K562 (cell line): ENCODE measurements around the gene IGIP. TPM values are rescaled to one million over a fixed set of nuclear protein-coding genes. Genes with fewer than 3 reads are reported as not detected.
A peak's percentile ranks its signal among the peaks of the same experiment; 100 is the strongest.

Source experiments
- BCLAF1 ChIP-seq, 2 experiments: fragments of 450-650 bp in 1 of 2; IDR thresholded peaks; 2 replicates each; pipeline ENCODE4 v1.6.1; 2011 to 2017; ENCODE audit warnings: low read depth in 2 of 2, antibody characterized with exemption in 1 of 2, borderline replicate concordance in 1 of 2, low read length in 1 of 2, mild to moderate bottlenecking in 1 of 2, mixed read lengths in 1 of 2; ENCODE audit not compliant: control insufficient read depth in 1 of 2
- CREB1 ChIP-seq, 2 experiments: sonication (generic) in 1 of 2; formaldehyde crosslinking in 1 of 2; IDR thresholded peaks; 2 replicates each; pipeline versions ENCODE4 v1.6.1 to v1.8.0; 2012 to 2022; ENCODE audit warnings: inconsistent platforms in 1 of 2, mild to moderate bottlenecking in 1 of 2, missing genetic modification reagents in 1 of 2, moderate library complexity in 1 of 2
- FOXK2 ChIP-seq, 2 experiments: fragments of 450-650 bp; IDR thresholded peaks in 1 of 2; conservative IDR thresholded peaks in 1 of 2; 2 replicates each; pipeline ENCODE4 v1.6.1; 2016; ENCODE audit warnings: low read depth in 2 of 2, mild to moderate bottlenecking in 1 of 2
- GABPB2 ChIP-seq: fragments of 250-450 bp; sonication (Bioruptor Pico); conservative IDR thresholded peaks from 2 replicates; pipeline ENCODE4 v1.5.1; 2021; ENCODE audit warnings: mild to moderate bottlenecking
- HNRNPUL1 ChIP-seq: fragments of 200-400 bp; formaldehyde crosslinking; IDR thresholded peaks from 2 replicates; pipeline ENCODE4 v1.6.1; 2017; ENCODE audit warnings: low read length
- RNF2 ChIP-seq: sonication (generic); IDR thresholded peaks from 2 replicates; pipeline ENCODE4 v1.6.1; 2016
- SAFB2 ChIP-seq: fragments of 200-400 bp; formaldehyde crosslinking; IDR thresholded peaks from 2 replicates; pipeline ENCODE4 v1.6.1; 2018; ENCODE audit warnings: borderline replicate concordance, low read length, low read depth, moderate library complexity; ENCODE audit not compliant: severe bottlenecking
- TCF3 ChIP-seq: sonication (generic); formaldehyde crosslinking; IDR thresholded peaks from 2 replicates; pipeline ENCODE4 v1.4.0; 2020; ENCODE audit warnings: mild to moderate bottlenecking, missing genetic modification reagents
- TSHZ1 ChIP-seq: fragments of 250-450 bp; sonication (Bioruptor Pico); IDR thresholded peaks from 2 replicates; pipeline ENCODE4 v1.4.0; 2020; ENCODE audit warnings: mild to moderate bottlenecking, moderate library complexity
- ZKSCAN1 ChIP-seq: fragments of 150-350 bp; IDR thresholded peaks from 2 replicates; pipeline ENCODE4 v1.6.1; 2016; ENCODE audit warnings: low read depth, low read length
- ZNF3 ChIP-seq: fragments of 250-450 bp; sonication (Bioruptor Pico); IDR thresholded peaks from 2 replicates; pipeline ENCODE4 v1.5.0; 2021; ENCODE audit warnings: mild to moderate bottlenecking, moderate library complexity
- ZNF311 ChIP-seq: fragments of 250-450 bp; sonication (Bioruptor Pico); IDR thresholded peaks from 2 replicates; pipeline ENCODE4 v1.4.0; 2020; ENCODE audit warnings: mild to moderate bottlenecking, moderate library complexity
- polyA plus RNA-seq, 8 experiments: library from polyadenylated mRNA; depleted of rRNA in 4 of 8; stranded (reverse) in 5 of 8; unstranded in 3 of 8; fragments of >200 nt; fragmentation: Nextera tagmentation in 2 of 8; fragmentation: Illumina TruSeq in 1 of 8; extraction: Ambion mirVana in 2 of 8; extraction: Trizol in 1 of 8; gene quantifications; 2 replicates each; pipeline versions ENCODE4 v1.2.1 to v1.2.3, GENCODE V29; 2011 to 2014; ENCODE audit warnings: inconsistent platforms in 1 of 8, missing spikeins in 1 of 8
- total RNA-seq, 7 experiments: library from RNA; depleted of rRNA in 6 of 7; stranded (reverse); fragments of >200 nt in 6 of 7; fragmentation: Illumina TruSeq in 2 of 7; extraction: Trizol in 2 of 7; gene quantifications; 2 replicates each; pipeline versions ENCODE4 v1.2.1 to v1.2.3, GENCODE V29; 2011 to 2021; ENCODE audit warnings: low replicate concordance in 1 of 7
- TF ChIP-seq, protein P1 (sequence below): sonication (generic); formaldehyde crosslinking; IDR thresholded peaks from 2 replicates; pipeline ENCODE4 v1.8.0; 2022; ENCODE audit warnings: mild to moderate bottlenecking, missing genetic modification reagents, borderline replicate concordance

IGIP gene
- total and polyA plus RNA-seq, 9 of the 15 experiments (the other 6 are each of a cell fraction or from before 2014, with no cell fraction given) = 0.52 to 1.6 (median 1.2) TPM

- 0 out of 4 replicates have a peak, but pooled peaks of 1 of the 2 experiments have one; percentile 60 for TF ChIP-seq BCLAF1 (IDR thresholded peaks at IDR 0.05; ENCODE audit: borderline replicate concordance in 1 of 2, control insufficient read depth in 1 of 2, low read depth in 2 of 2, low read length in 1 of 2)
- TF ChIP-seq HNRNPUL1 = no peak
- no peak for TF ChIP-seq SAFB2
- no peak for TF ChIP-seq ZNF3 (CRISPR knock-in tag)
- no peak for TF ChIP-seq TSHZ1 (CRISPR knock-in tag)
- TF ChIP-seq, protein P1, sequence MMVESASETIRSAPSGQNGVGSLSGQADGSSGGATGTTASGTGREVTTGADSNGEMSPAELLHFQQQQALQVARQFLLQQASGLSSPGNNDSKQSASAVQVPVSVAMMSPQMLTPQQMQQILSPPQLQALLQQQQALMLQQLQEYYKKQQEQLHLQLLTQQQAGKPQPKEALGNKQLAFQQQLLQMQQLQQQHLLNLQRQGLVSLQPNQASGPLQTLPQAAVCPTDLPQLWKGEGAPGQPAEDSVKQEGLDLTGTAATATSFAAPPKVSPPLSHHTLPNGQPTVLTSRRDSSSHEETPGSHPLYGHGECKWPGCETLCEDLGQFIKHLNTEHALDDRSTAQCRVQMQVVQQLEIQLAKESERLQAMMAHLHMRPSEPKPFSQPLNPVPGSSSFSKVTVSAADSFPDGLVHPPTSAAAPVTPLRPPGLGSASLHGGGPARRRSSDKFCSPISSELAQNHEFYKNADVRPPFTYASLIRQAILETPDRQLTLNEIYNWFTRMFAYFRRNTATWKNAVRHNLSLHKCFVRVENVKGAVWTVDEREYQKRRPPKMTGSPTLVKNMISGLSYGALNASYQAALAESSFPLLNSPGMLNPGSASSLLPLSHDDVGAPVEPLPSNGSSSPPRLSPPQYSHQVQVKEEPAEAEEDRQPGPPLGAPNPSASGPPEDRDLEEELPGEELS = 0 out of 2 replicates have a peak, but pooled peaks have one; percentile 21
- 0 out of 2 replicates have a peak, but pooled peaks have one; percentile 13 for TF ChIP-seq RNF2
- peak; percentile 32; the same call in 1 of the 2 replicates for TF ChIP-seq TCF3
- no peak for TF ChIP-seq ZKSCAN1
- 0 out of 2 replicates have a peak, but pooled peaks have one; percentile 19 for TF ChIP-seq ZNF311 (CRISPR knock-in tag)
- TF ChIP-seq FOXK2 (conservative IDR thresholded peaks at IDR 0.05 in 1 of 2, IDR thresholded peaks at IDR 0.05 in 1 of 2; ENCODE audit: low read depth in 2 of 2) = no peak
- peak; percentile 93 for TF ChIP-seq CREB1 (IDR thresholded peaks at IDR 0.05)
- TF ChIP-seq CREB1 (CRISPR knock-in tag; IDR thresholded peaks at IDR 0.05) = peak; percentile 93
- no peak for TF ChIP-seq GABPB2 (CRISPR knock-in tag)
These were observed 18.2 kb upstream of the IGIP start (continued) for GRCh38 chr5:140107312-140108092.
